Measurements from ENCODE around the gene LENEP. TPM values are rescaled to one million over a fixed set of nuclear protein-coding genes. Genes with fewer than 3 reads are reported as not detected.

The LENEP gene
- total and polyA plus RNA-seq, 2 of the 8 experiments (the other 6 are each of a cell fraction or from before 2014, with no cell fraction given): 1.3 TPM; not detected in 1

- Histone ChIP-seq H3K9me3 (ENCODE audit: insufficient read depth in 2 of 2, low read depth in 1 of 2, low read length in 1 of 2) (no peaks in the 10 kb centered on the region), H3K79me2 (ENCODE audit: control insufficient read depth in 1 of 2, insufficient read depth in 2 of 2, low read length in 2 of 2) (peaks cover 0 to 5% of the 10 kb centered on the region in 2 experiments; a peak in 2 of 4 replicates), H3K23me2 (ENCODE audit: low read depth, low read length) (no peaks in the 10 kb centered on the region), H4K8ac (ENCODE audit: extremely low read depth, insufficient read depth, low read length) (0 out of 2 replicates have a peak overlapping the region, but pooled peaks have one; percentile 45), H2BK15ac (ENCODE audit: low read length) (no peak overlapping the region), H4K91ac (replicated peaks; ENCODE audit: insufficient read length, low read length) (no peak overlapping the region), H3K14ac (ENCODE audit: insufficient read length) (no peak overlapping the region), H2BK20ac (ENCODE audit: low read length) (no peak overlapping the region), H2BK5ac (ENCODE audit: low read depth, low read length) (no peak overlapping the region), H3K4me2 (ENCODE audit: insufficient read depth in 1 of 2, low read depth in 2 of 2, low read length in 2 of 2) (peak overlapping the region; percentile 4 to 59; a peak in 3 of 4 replicates), H3K27me3 (replicated peaks in 1 of 4; ENCODE audit: control insufficient read depth in 3 of 4, extremely low read depth in 1 of 4, insufficient read depth in 3 of 4, low read length in 3 of 4) (peaks cover 0 to 2% (median 0%) of the 10 kb centered on the region in 4 experiments; a peak in 1 of 7 replicates), H3K4ac (replicated peaks; ENCODE audit: insufficient read length, low read depth, low read length) (no peak overlapping the region), H3K4me1 (replicated peaks in 1 of 4; ENCODE audit: control insufficient read depth in 3 of 4, insufficient read depth in 4 of 4, low read length in 3 of 4) (peaks cover 2 to 16% (median 10%) of the 10 kb centered on the region in 4 experiments; a peak in 6 of 7 replicates), H2BK120ac (replicated peaks; ENCODE audit: low read depth, low read length) (no peak overlapping the region), H3K9ac (replicated peaks in 1 of 4; ENCODE audit: extremely low read depth in 1 of 4, low read depth in 3 of 4, low read length in 3 of 4) (no peak overlapping the region), H3K79me1 (ENCODE audit: low read depth, low read length) (peaks cover 1% of the 10 kb centered on the region; the same call in 1 of the 2 replicates), H3K18ac (ENCODE audit: extremely low read depth, low read length) (peak overlapping the region; percentile 3; the same call in 1 of the 2 replicates), H2AK5ac (ENCODE audit: low read depth, low read length) (no peak overlapping the region), H3K23ac (ENCODE audit: insufficient read length) (no peak overlapping the region), H3K4me3 (ENCODE audit: extremely low read depth in 1 of 4, insufficient read depth in 2 of 4, low read depth in 3 of 4, low read length in 4 of 4) (peak overlapping the region in 3 of 4 experiments; percentile 36 to 60 (median 42); a peak in 4 of 8 replicates), H4K5ac (ENCODE audit: insufficient read length, low read depth, low read length) (no peak overlapping the region), H3K36me3 (ENCODE audit: control insufficient read depth in 2 of 4, insufficient read depth in 4 of 4, low read length in 3 of 4) (peaks cover 0 to 29% (median 13%) of the 10 kb centered on the region in 4 experiments; a peak in 4 of 8 replicates), H2BK12ac (ENCODE audit: low read depth, low read length) (no peak overlapping the region), H3K27ac (ENCODE audit: low read depth, low read length) (no peak overlapping the region), H2AFZ (ENCODE audit: low read length) (no peak overlapping the region), H3K56ac (replicated peaks; ENCODE audit: insufficient read length, low read depth, low read length) (no peak overlapping the region), H4K20me1 (replicated peaks in 1 of 2; ENCODE audit: control insufficient read depth in 1 of 2, insufficient read depth in 2 of 2, low read length in 2 of 2) (no peaks in the 10 kb centered on the region)
- FAIRE-seq (no peak), DNase-seq (ENCODE audit: low read depth in 1 of 2, low spot score in 2 of 2) (peak in 1 of 2 experiments; percentile 56)
- POLR2A ChIA-PET (ENCODE audit: partially characterized antibody): interaction anchor here (0.6 to 14.8 kb wide), 10 partner anchors 13 to 82 kb away, joined by 4 to 128 read pairs (median 10); partner anchors contain the start of genes ADAM15, CKS1B, DCST1 and DCST2
- WGBS, 2 experiments (ENCODE audit: extremely low coverage in 1 of 2, insufficient coverage in 1 of 2, insufficient read length in 1 of 2, insufficient replicate concordance in 2 of 2, low coverage in 1 of 2, low lambda C conversion rate in 2 of 2, missing lambda C conversion rate in 1 of 2): 37% methylated on average over 3 of the region's 6 CpGs; no CpG with 5 or more reads in 1 of the 2 experiments
- no peak for TF ChIP-seq RAD21 (IDR thresholded peaks at IDR 0.05 in 1 of 2, conservative IDR thresholded peaks at IDR 0.05 in 1 of 2; ENCODE audit: low read depth in 2 of 2, low read length in 2 of 2)
- TF ChIP-seq SRF (IDR thresholded peaks at IDR 0.05; ENCODE audit: low read depth, low read length): no peak
- TF ChIP-seq RXRA (IDR thresholded peaks at IDR 0.05; ENCODE audit: insufficient read depth, low read depth, low read length): no peak
- no peak for TF ChIP-seq CREB1 (IDR thresholded peaks at IDR 0.05)
- no peak for TF ChIP-seq POU5F1 (IDR thresholded peaks at IDR 0.05; ENCODE audit: low read depth, low read length)
- TF ChIP-seq TAF7 (optimal IDR thresholded peaks at IDR 0.05; ENCODE audit: borderline replicate concordance, low read depth, low read length): no peak
- no peak for TF ChIP-seq SIX5 (IDR thresholded peaks at IDR 0.05; ENCODE audit: low read depth, low read length)
- TF ChIP-seq USF2 (IDR thresholded peaks at IDR 0.05; ENCODE audit: low read length): no peak
- CTCF ChIA-PET (ENCODE audit: partially characterized antibody): interaction anchor here (0.6 to 18.6 kb wide), 18 partner anchors 8 to 211 kb away, joined by 3 to 354 read pairs (median 4); partner anchors contain the start of genes ADAM15, DCST1, DCST2 and EFNA4
These were observed 24.5 kb downstream of the LENEP start for GRCh38 chr1:155017946-155018316.
